DOHH2 (cell line): ENCODE results near the gene GRID1.

Experiments
- H3F3A ChIP-seq: fragments of 200-600 bp; sonication (generic), shearing (Covaris generic); 2 replicates; pipeline ENCODE4 v1.6.0; 2016; ENCODE audit warnings: antibody characterized with exemption, mild to moderate bottlenecking; ENCODE audit not compliant: control insufficient read depth, insufficient read depth
- H3K27ac ChIP-seq: fragments of 200-600 bp; sonication (generic); 2 replicates; pipeline ENCODE4 v1.5.1; 2014; ENCODE audit warnings: low read depth, mild to moderate bottlenecking, low read length, moderate library complexity
- H3K27me3 ChIP-seq: fragments of 200-600 bp; sonication (generic); 2 replicates; pipeline ENCODE4 v1.6.1; 2014; ENCODE audit warnings: mild to moderate bottlenecking, low read length, mixed read lengths; ENCODE audit not compliant: control insufficient read depth
- H3K36me3 ChIP-seq: fragments of 200-600 bp; sonication (generic); 2 replicates; pipeline ENCODE4 v1.6.1; 2014; ENCODE audit warnings: mild to moderate bottlenecking, low read length, moderate library complexity, mixed read lengths; ENCODE audit not compliant: control insufficient read depth
- H3K4me1 ChIP-seq: fragments of 200-600 bp; sonication (generic); 2 replicates; pipeline ENCODE4 v1.6.1; 2014; ENCODE audit warnings: mild to moderate bottlenecking, low read length, mixed read lengths; ENCODE audit not compliant: control insufficient read depth
- H3K4me2 ChIP-seq: fragments of 200-600 bp; sonication (generic); 2 replicates; pipeline ENCODE4 v1.6.0; 2014; ENCODE audit warnings: mild to moderate bottlenecking, low read length, moderate library complexity
- H3K4me3 ChIP-seq: fragments of 200-600 bp; sonication (generic); 2 replicates; pipeline ENCODE4 v1.5.1; 2014; ENCODE audit warnings: mild to moderate bottlenecking, low read length, mixed read lengths
- H3K79me2 ChIP-seq: fragments of 200-600 bp; sonication (generic); 2 replicates; pipeline ENCODE4 v1.6.1; 2014; ENCODE audit warnings: mild to moderate bottlenecking, low read length, mixed read lengths; ENCODE audit not compliant: control insufficient read depth
- H3K9me2 ChIP-seq: fragments of 200-600 bp; sonication (generic); replicated peaks from 2 replicates; pipeline ENCODE4 v1.6.1; 2014; ENCODE audit warnings: mild to moderate bottlenecking, low read length, mixed read lengths; ENCODE audit not compliant: control insufficient read depth
- H3K9me3 ChIP-seq: fragments of 200-600 bp; sonication (generic); 2 replicates; pipeline ENCODE4 v1.6.1; 2014; ENCODE audit warnings: antibody characterized with exemption, low read length, mixed read lengths; ENCODE audit not compliant: control insufficient read depth, insufficient read depth
- H4K20me1 ChIP-seq: fragments of 200-600 bp; sonication (generic); 2 replicates; pipeline ENCODE4 v1.6.0; 2014; ENCODE audit warnings: low read depth, mild to moderate bottlenecking, antibody characterized with exemption, low read length, moderate library complexity; ENCODE audit not compliant: control insufficient read depth, insufficient read depth
- EZH2phosphoT487 ChIP-seq: fragments of 200-600 bp; sonication (generic); IDR thresholded peaks from 2 replicates; pipeline ENCODE4 v1.6.1; 2017; ENCODE audit warnings: borderline replicate concordance, mild to moderate bottlenecking, antibody characterized with exemption, low read length, moderate library complexity, mixed read lengths
- TF ChIP-seq, protein P1 (sequence below): fragments of 200-600 bp; sonication (generic); IDR thresholded peaks from one replicate; pipeline ENCODE4 v1.5.1; 2014; ENCODE audit warnings: antibody characterized with exemption, mild to moderate bottlenecking, low read depth, low read length; ENCODE audit not compliant: poor library complexity, severe bottlenecking

GRID1 gene

DNA sequence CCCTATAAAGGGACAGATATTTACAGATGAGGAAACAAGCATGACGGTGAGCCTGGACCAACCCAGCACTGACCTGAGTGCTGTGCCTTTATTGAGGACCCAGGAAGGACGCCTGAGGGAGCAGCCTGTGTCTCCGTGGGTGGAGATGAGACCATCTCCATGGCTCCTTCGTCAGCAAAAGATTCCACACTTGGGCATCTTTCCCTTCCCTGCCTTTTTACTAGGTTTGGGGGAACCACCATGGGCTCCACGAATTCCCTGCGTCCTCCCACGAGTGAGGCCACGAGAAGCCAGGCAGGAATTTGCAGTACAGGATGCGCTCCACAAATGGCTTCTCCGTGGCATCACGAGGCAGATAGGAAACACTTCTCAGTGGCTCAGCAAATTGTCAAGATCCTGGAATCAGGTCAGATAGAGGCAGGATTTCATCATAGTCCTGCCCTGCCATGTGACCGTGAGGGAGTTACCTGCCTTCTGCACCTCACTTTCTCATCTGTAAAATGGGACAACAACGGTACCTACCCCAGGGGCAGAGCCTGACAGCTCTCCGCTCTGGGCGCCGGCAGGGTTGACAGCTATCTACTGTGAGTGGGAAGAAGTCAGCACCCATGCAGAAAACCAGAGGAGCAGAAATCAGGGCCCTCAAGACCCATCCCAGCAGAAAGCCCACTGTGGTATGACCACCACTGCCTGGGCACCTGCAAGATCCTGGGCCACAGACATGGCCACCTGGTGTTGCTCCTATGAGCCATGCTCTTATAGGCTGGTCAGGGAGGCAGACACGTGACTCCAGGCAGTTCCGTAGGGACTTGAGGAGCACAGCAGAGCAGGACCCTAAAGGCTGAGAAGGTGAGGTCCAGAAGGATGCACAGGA lies 80.1 kb downstream of the GRID1 start:
- Histone ChIP-seq H3K4me2 (no peak overlapping the region), H3K4me1 (peaks cover 7% of the 10 kb centered on the region), H3K4me3 (no peak overlapping the region), H3K27me3 (no peaks in the 10 kb centered on the region), H3F3A (no peaks in the 10 kb centered on the region), H4K20me1 (no peaks in the 10 kb centered on the region), H3K9me2 (no peaks in the 10 kb centered on the region), H3K36me3 (no peaks in the 10 kb centered on the region), H3K27ac (no peak overlapping the region), H3K79me2 (no peaks in the 10 kb centered on the region), H3K9me3 (no peaks in the 10 kb centered on the region)
- no peak for TF ChIP-seq EZH2phosphoT487
- TF ChIP-seq, protein P1, sequence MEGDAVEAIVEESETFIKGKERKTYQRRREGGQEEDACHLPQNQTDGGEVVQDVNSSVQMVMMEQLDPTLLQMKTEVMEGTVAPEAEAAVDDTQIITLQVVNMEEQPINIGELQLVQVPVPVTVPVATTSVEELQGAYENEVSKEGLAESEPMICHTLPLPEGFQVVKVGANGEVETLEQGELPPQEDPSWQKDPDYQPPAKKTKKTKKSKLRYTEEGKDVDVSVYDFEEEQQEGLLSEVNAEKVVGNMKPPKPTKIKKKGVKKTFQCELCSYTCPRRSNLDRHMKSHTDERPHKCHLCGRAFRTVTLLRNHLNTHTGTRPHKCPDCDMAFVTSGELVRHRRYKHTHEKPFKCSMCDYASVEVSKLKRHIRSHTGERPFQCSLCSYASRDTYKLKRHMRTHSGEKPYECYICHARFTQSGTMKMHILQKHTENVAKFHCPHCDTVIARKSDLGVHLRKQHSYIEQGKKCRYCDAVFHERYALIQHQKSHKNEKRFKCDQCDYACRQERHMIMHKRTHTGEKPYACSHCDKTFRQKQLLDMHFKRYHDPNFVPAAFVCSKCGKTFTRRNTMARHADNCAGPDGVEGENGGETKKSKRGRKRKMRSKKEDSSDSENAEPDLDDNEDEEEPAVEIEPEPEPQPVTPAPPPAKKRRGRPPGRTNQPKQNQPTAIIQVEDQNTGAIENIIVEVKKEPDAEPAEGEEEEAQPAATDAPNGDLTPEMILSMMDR = no peak

DNA sequence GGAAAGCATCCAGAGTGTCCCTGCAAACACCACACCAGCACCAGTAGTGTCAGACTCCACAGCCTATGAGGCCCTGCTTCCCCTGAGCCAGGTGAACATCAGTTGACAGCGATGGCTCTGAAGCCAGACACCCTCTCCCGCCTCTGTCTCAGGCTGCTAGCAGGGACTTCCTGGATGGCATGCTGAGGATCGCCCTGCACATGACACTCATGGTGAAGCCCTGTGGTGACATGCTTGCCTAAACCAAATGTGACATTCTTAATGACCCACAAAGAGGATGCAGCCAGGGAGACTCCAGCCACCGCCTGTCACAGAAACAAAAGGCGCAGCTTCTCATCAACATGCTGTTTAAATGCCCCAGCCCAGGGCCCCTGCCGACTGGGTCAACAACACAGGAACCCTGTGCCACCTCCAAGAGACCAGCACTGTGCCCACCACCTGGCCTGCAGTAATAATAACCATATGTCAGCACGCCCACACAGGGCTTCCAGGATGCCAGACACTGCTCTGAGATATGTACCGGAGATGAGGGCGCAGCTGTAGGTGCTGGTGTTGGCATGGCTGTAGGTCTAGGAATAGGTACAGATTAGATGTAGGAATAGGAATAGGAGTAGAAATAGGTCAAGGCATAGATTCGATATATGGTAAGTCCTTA lies 81.3 kb downstream of the GRID1 start:
- H3K36me3 ChIP-seq = no peaks in the 10 kb centered on the region
- H3F3A ChIP-seq = no peaks in the 10 kb centered on the region
- no peaks in the 10 kb centered on the region for H4K20me1 ChIP-seq
- no peaks in the 10 kb centered on the region for H3K9me3 ChIP-seq
- no peak overlapping the region for H3K4me3 ChIP-seq
- H3K4me1 ChIP-seq = peaks cover 7% of the 10 kb centered on the region
- TF ChIP-seq EZH2phosphoT487 = no peak
- TF ChIP-seq, protein P1 = no peak
- H3K27me3 ChIP-seq = no peaks in the 10 kb centered on the region
- no peak overlapping the region for H3K27ac ChIP-seq
- no peaks in the 10 kb centered on the region for H3K9me2 ChIP-seq
- no peak overlapping the region for H3K4me2 ChIP-seq
- H3K79me2 ChIP-seq = no peaks in the 10 kb centered on the region

DNA sequence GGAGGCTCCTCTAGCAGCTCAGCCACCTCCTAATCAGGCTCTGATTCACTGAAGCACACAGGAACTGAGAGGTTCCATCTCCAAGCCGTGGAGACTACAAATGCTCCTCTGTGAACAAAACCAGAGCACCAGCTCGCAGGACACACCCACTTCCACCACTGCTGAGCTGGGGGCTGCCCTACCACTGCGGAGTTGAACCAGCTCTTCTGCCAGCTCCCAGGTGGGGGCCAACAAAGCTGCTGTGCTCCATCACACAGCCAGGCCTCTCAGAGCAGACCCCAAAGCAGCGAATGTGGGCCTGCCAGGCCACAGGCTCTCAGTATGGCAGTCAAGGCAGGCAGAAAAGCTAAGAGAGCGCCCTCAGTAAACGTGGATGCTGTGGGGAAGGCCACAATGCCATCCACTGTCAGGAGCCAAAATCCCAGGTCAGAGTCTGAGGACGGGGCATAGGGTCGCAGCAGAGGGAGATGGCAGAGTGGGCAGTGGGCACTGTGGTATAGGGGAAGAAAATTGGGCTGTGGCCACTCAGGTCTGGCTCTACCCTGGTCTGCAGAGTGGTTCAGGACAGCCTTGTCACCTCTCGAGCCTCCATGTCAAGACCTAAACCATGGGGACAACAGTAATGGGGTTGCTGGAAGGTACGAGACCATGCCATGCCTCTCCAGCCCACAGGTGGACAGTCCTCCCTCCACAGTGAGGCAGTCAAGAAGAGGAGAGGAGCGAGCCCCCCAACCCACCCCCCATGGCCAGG lies 82.1 kb downstream of the GRID1 start:
- Histone ChIP-seq H3K79me2 (no peaks in the 10 kb centered on the region), H3K4me3 (no peak overlapping the region), H3K36me3 (no peaks in the 10 kb centered on the region), H3K9me2 (no peaks in the 10 kb centered on the region), H3K4me1 (peaks cover 7% of the 10 kb centered on the region), H3K9me3 (no peaks in the 10 kb centered on the region), H3K27me3 (no peaks in the 10 kb centered on the region), H3F3A (no peaks in the 10 kb centered on the region), H3K4me2 (no peak overlapping the region), H4K20me1 (no peaks in the 10 kb centered on the region), H3K27ac (no peak overlapping the region)
- TF ChIP-seq EZH2phosphoT487 = no peak
- TF ChIP-seq, protein P1 = no peak
